Spleen (tissue), 11 donors: Measurements from ENCODE around the gene RRAD. TPM values are rescaled to one million over a fixed set of nuclear protein-coding genes. Genes with fewer than 3 reads are reported as not detected.
"Not testable (repeated sequence)": the region's sequence is repeated elsewhere in the genome, so short reads cannot be mapped to it uniquely, and the experiment has no call there.

ENCODE experiments used
- DNase-seq: peaks from one replicate; pipeline ENCODE4 v3.0.0-alpha.2; 2020
- H3K27ac ChIP-seq, 8 donors: fragments of 200-600 bp; sonication (generic) in 7 of 8; 1 replicate in 4 of 8; 2 replicates in 4 of 8; pipeline versions ENCODE4 v1.5.0 to v1.8.0; 2016 to 2021; ENCODE audit warnings: inconsistent platforms in 4 of 8, mild to moderate bottlenecking in 4 of 8, moderate library complexity in 1 of 8
- H3K27me3 ChIP-seq, 7 donors: fragments of 200-600 bp; sonication (generic) in 6 of 7; replicated peaks in 1 of 7; 1 replicate in 4 of 7; 2 replicates in 3 of 7; pipeline versions ENCODE4 v1.5.0 to v1.8.0; 2016 to 2021; ENCODE audit warnings: inconsistent platforms in 3 of 7, mild to moderate bottlenecking in 1 of 7
- H3K36me3 ChIP-seq, 6 donors: fragments of 200-600 bp; sonication (generic) in 5 of 6; 1 replicate in 4 of 6; 2 replicates in 2 of 6; pipeline versions ENCODE4 v1.5.0 to v1.8.0; 2016 to 2021; ENCODE audit warnings: inconsistent platforms in 2 of 6
- H3K4me1 ChIP-seq, 6 donors: fragments of 200-600 bp; sonication (generic) in 5 of 6; 1 replicate in 3 of 6; 2 replicates in 3 of 6; pipeline versions ENCODE4 v1.5.0 to v1.8.0; 2016 to 2021; ENCODE audit warnings: inconsistent platforms in 3 of 6
- H3K4me3 ChIP-seq, 8 donors: fragments of 200-600 bp; sonication (generic) in 7 of 8; 1 replicate in 4 of 8; 2 replicates in 4 of 8; pipeline versions ENCODE4 v1.5.0 to v1.8.0; 2016 to 2021; ENCODE audit warnings: inconsistent platforms in 4 of 8, mild to moderate bottlenecking in 4 of 8, moderate library complexity in 2 of 8
- H3K9me3 ChIP-seq, 8 donors: fragments of 200-600 bp; sonication (generic) in 7 of 8; 1 replicate in 4 of 8; 2 replicates in 4 of 8; pipeline versions ENCODE4 v1.5.0 to v1.8.0; 2016 to 2021; ENCODE audit warnings: inconsistent platforms in 4 of 8
- CTCF ChIP-seq, 11 experiments: fragments of 200-600 bp in 7 of 11; fragments of 450-650 bp in 4 of 11; sonication (generic) in 4 of 11; IDR thresholded peaks in 8 of 11; conservative IDR thresholded peaks in 3 of 11; 1 replicate in 7 of 11; 2 replicates in 4 of 11; pipeline versions ENCODE4 v1.4.0 to v1.8.0; 2016 to 2021; ENCODE audit warnings: antibody characterized with exemption in 11 of 11, inconsistent platforms in 4 of 11, mild to moderate bottlenecking in 1 of 11
- POLR2A ChIP-seq, 3 donors: fragments of 450-650 bp; IDR thresholded peaks; one replicate each; pipeline ENCODE4 v1.5.1; 2017; ENCODE audit warnings: antibody characterized with exemption in 3 of 3, mild to moderate bottlenecking in 1 of 3
- POLR2AphosphoS5 ChIP-seq, 3 donors: sonication (generic); formaldehyde crosslinking; IDR thresholded peaks; one replicate each; pipeline ENCODE4 v1.5.1; 2017; ENCODE audit warnings: antibody characterized with exemption in 3 of 3
- WGBS, 5 donors: extraction: QIAGEN DNeasy Blood & Tissue Kit in 3 of 5; methylation state at CpG; one replicate each; pipeline versions ENCODE4 v1.1.5 to v1.1.7; 2013 to 2018; 5-methylcytosine and 5-hydroxymethylcytosine counted together
- intact Hi-C: fragments of 100-400 bp; cut with DNase I; formaldehyde crosslinking; loops from one replicate; pipeline ENCODE4 v1.15.0; 2023; ENCODE audit warnings: low total_unique reads
- polyA plus RNA-seq, 3 donors: library from polyadenylated mRNA; stranded (reverse); fragments of 200-250 nt; gene quantifications; one replicate each; pipeline ENCODE4 v1.2.1, GENCODE V29; 2013
- total RNA-seq, 7 donors: library from RNA; depleted of rRNA in 3 of 7; stranded (reverse); fragments of >200 nt in 3 of 7; fragmentation: NEBNext Ultra II Directional in 4 of 7; extraction: Animal tissue kit (Norgen Biotek cat#: 25700) in 4 of 7; gene quantifications; one replicate each; pipeline versions ENCODE4 v1.1.0 to v1.2.1, GENCODE V29; 2016 to 2021
- donor health status: healthy with polysubstance abuse.
- donor health status: DM: no; HTN: no; CAD: no; lungs with moderate emphysema.
- donor health status: DM: no; HTN: no; CAD: no.
- donor health status: Bipolar disorder and iron deficiency.
- donor health status: healthy.
- donor health status: DM: no; HTN: no; CAD: no.
- donor health status: DM: yes; HTN: yes; CAD: no.

Gene RRAD
- total and polyA plus RNA-seq, 10 donors: 0.52 to 16.4 (median 1.9) TPM

DNA sequence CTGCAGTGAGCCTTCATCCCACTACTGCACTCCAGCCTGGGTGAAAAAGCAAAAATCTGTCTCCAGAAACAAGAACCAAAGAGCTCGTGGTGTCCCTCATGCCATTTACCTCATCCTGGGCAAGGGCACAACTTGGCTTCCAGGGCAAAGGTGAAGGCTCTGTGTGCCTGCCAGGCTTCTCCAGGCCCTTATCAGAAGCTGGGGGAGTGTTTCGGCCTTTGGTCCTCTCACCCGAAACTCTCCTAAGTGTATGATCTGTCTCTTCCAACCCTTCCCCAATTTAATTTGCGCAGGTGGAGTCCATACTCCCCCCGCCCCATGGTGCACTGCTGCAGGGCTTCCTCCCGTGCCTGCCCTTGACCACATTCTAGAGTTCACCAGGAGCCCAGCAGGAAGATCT lies 11.1 kb upstream of the RRAD start:
- Histone ChIP-seq H3K36me3 (peaks cover 0 to 64% (median 40%) of the 10 kb centered on the region in 6 donors), H3K27ac (peak overlapping the region in 2 of 8 donors; percentile 15 to 97), H3K4me3 (no peak overlapping the region), H3K4me1 (peaks cover 31 to 65% (median 51%) of the 10 kb centered on the region in 6 donors), H3K9me3 (no peaks in the 10 kb centered on the region), H3K27me3 (no peaks in the 10 kb centered on the region)
- no peak for TF ChIP-seq CTCF (IDR thresholded peaks at IDR 0.05 in 8 of 11, conservative IDR thresholded peaks at IDR 0.05 in 3 of 11)
- TF ChIP-seq POLR2A (IDR thresholded peaks at IDR 0.05): no peak
- no peak for TF ChIP-seq POLR2AphosphoS5 (IDR thresholded peaks at IDR 0.05)
- WGBS, 5 donors: 76 to 90% (median 84%) methylated on average over 5 to 6 of the region's 6 CpGs
- no peak for DNase-seq
- intact Hi-C loops: no loop called here

DNA sequence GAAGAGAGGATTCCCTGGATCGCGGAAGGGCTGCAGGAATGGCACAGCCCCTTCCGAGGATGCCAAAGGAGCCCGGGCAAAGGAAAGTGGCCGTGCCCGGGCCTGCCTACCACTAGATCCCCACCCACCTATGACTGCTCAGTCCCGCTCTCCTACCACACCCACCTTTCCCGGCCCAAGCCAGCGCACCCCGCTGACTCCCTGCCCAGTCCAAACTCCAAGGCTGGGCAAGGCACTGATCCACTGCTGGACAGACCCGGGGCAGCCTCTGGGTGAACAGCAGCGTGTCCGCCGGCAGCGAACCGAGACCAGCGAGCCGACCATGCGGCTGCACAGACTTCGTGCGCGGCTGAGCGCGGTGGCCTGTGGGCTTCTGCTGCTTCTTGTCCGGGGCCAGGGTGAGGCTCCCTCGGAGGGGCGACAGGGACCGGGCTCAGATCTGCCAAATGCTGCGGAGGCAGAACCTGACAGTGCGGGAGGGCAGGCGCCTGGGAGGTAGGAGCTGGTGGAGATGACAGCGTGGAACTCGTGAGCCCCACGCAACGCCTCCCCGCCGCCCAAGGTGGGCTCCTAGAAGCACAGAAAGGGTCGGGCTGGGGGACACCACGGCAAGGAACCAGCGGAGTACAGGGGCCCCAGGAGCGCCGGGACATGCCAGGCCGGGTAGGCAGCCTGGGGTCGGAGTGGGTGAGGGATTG lies 10.1 kb upstream of the RRAD start, which contains the start of gene CES2:
Gene CES2 (plus strand): TSS at position 203 of the 698 bp plus-strand sequence. CDS start 120 bp downstream, at position 323.
- TF ChIP-seq POLR2AphosphoS5 (IDR thresholded peaks at IDR 0.05) (peak in 1 of 3 donors; percentile 38), CTCF (IDR thresholded peaks at IDR 0.05 in 8 of 11, conservative IDR thresholded peaks at IDR 0.05 in 3 of 11) (no peak)
- Histone ChIP-seq H3K4me1 (peaks cover 31 to 67% (median 51%) of the 10 kb centered on the region in 6 donors), H3K36me3 (peaks cover 0 to 64% (median 31%) of the 10 kb centered on the region in 6 donors), H3K4me3 (peak within 1 kb of the TSS; percentile 60 to 98 (median 95)), H3K27me3 (no peaks in the 10 kb centered on the region), H3K27ac (peak within 1 kb of the TSS; percentile 78 to 98 (median 94)), H3K9me3 (no peaks in the 10 kb centered on the region)
- intact Hi-C loops: no loop called here
- DNase-seq: peak; percentile 83
- 49 to 78% (median 60%) methylated on average over 31 to 44 of the region's 44 CpGs for WGBS, 5 donors

DNA sequence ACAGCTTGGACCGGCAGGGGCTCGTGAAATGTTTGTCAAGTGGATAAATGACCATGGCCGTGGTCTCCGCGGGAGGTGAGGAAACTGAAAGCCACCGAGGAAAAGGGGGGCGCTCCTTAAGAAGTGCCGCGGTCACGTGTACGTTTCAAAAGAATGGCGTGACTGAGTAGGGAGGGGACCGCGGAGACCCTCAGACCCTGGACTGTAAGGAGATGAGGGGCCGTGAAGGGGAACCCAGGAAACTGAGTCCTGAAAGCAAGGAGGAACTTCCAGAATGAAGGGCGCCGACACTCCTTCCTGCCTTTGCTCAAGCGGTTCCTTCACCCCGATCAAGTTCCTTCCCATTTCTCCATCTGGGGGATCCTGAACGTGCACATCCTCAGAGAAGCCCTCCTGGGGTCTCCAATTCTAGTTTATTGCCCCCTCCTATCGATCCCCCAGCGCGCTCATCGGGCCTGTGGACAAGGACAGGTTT lies 9.5 kb upstream of the RRAD start:
- intact Hi-C loops, DNase-seq, H3K27me3 ChIP-seq, H3K9me3 ChIP-seq: not testable (repeated sequence)
- H3K4me3 ChIP-seq: peak overlapping the region; percentile 60 to 98 (median 95)
- peaks cover 31 to 67% (median 51%) of the 10 kb centered on the region in 6 donors for H3K4me1 ChIP-seq
- WGBS, 5 donors: 3 to 7% (median 6%) methylated on average over 20 to 24 of the region's 24 CpGs
- H3K36me3 ChIP-seq: peaks cover 0 to 64% (median 26%) of the 10 kb centered on the region in 6 donors
- peak overlapping the region; percentile 78 to 98 (median 94) for H3K27ac ChIP-seq

GRCh38 chr16:66934138-66934838 lies 9.0 kb upstream of the RRAD start, which contains the start of gene CIAO2B:
TSS of gene CIAO2B (minus strand) at chr16:66934402. CDS start at chr16:66934364, 38 bp downstream.
- Histone ChIP-seq H3K36me3 (peaks cover 0 to 58% (median 21%) of the 10 kb centered on the region in 6 donors), H3K9me3 (no peaks in the 10 kb centered on the region), H3K4me3 (peak within 1 kb of the TSS; percentile 60 to 98 (median 95)), H3K27me3 (no peaks in the 10 kb centered on the region), H3K27ac (peak within 1 kb of the TSS; percentile 78 to 98 (median 94)), H3K4me1 (peaks cover 31 to 67% (median 51%) of the 10 kb centered on the region in 6 donors)
- peak in 2 of 11 experiments; percentile 19 to 29 for TF ChIP-seq CTCF (IDR thresholded peaks at IDR 0.05 in 8 of 11, conservative IDR thresholded peaks at IDR 0.05 in 3 of 11)
- TF ChIP-seq POLR2AphosphoS5 (IDR thresholded peaks at IDR 0.05): peak; percentile 99
- peak in 2 of 3 donors; percentile 50 to 65 for TF ChIP-seq POLR2A (IDR thresholded peaks at IDR 0.05)
- peak; percentile 98 for DNase-seq
- intact Hi-C loops: no loop called here
- WGBS, 5 donors: 0 to 2% (median 0%) methylated on average over 50 to 76 of the region's 76 CpGs
